ENCODE measurements around the gene FBXW5.

FBXW5 gene

DNA sequence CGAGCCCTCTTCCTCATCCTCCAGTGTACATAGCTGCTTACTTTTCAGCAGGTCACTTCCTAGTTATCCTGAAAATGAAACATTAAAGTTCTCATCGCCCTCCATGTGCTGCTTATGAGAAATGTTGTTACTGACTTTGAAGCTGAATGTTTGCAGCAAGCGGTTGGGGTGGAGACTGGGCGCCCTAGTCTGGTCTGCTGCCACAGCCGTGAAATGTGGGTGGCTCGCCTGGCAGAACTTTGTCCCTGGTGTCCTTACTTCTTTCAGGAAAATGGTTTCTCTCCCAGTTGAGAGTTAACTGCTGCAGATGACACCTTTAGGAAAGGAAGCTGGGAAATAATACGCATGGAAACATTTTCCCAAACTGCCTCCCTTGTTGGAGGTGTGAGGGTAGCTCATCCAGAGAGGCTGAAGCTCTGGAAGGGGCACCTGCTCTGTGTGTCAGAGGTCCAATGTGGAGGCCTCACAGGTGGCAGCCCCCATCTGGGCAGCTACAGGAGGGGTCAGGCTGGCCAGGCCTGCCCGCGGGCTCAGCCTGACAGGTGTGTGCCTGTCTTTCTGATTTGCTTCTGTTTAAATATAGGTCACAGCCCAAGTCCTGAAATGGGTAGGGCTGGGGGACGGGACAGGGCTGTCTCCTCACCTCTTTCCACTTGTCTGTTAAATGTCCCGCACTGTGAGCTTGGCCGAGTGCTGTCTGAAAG is 34.2 kb downstream of the FBXW5 start:
- DNase-seq (ENCODE audit: low spot score): no peak

DNA sequence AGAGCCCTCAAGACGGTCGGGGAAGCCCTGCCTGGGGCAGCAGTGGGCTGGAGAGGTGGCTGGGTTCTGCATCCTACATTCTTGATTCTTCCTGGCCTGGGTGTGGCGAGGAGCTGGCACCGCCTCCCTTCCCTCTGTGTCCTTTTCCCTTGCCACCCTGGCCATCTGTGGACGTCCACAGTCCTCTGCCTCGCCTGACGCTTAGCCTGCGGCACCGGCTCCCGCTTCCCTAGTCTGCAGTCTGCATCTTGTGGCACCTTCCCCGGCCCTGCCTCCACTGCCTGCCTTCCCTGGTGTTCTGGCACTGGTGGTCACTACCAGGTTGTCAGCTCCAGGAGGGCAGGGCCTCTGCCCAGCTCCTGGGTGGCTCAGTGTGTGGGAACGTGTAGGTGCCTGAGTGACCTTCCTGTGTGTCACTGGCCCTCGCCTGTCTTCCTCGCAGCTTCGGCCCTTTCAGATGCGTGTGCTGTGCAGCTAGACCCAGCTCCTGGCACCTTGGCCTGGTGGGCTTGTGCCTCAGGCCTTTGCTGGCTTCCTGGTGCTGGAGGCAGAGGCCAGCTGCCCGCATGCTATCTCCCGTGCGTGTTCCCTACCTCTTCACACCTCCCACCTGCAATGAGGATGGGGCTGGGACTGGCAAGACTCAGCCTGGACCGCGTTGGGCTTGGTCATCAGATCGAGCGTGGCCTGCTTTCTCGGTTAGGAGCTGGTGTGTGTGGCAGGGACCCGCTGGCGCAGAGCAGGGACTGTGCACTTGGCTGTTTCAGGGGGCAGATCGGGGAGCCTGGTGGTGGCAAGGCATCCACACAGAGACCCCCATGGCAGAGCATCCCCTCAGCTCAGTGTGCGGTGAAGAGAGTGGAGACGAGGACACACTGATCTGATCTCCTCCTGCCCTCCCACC is 37.3 kb downstream of the FBXW5 start:
- no peak for DNase-seq (ENCODE audit: low spot score)

- DNase-seq (ENCODE audit: low spot score): no peak
Measured at GRCh38 chr9:136906266-136906665, 38.3 kb downstream of the FBXW5 start.

DNA sequence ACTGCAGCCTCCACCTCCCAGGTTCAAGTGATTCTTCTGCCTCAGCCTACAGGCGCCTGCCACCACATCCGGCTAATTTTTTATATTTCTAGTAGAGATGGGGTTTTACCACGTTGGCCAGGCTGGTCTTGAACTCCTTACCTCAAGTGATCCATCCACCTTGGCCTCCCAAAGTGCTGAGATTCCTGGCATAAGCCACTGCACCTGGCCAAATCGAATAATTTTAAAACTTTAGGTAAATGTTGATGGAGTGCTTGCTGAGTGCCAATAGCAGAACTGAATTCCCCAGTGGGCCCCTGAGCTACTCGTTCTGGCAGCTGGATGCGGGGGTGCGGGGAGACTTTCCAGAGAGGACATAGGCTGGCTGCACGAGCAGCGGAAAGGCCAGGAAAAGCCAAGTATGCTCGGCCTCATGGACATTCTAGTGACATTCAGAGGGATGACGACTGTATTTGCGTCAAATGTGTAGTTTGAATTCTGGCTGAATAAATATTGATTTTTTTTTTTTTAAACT is 41.4 kb downstream of the FBXW5 start:
- no peak for DNase-seq (ENCODE audit: low spot score)

DNA sequence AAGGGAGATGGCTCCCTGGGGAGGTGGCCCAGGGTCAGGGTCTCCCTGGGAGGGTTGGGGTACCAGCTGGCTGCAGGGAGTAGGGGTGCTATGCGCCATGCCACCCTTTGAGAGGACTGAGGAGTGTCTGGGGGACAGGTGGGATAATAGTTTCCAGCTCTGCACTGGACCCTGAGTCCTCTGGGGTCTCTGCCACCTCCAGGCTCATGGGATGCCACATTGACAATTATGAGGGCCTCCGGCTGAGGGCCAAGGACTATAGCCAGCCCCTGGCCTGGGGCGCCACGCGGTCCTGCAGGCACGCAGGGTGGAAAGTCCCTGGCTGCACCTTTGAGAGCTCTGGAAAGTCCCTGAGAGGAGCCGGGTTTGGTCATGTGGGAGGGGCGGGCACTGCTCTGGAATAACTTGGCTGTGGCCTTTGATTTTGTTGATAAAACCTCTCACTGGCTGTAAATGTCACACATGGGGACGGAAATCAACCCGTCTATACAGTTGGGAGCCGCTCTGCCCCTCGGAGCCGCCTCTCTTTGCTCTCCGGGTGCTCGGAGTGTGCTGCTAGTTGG is 42.2 kb downstream of the FBXW5 start:
- no peak for DNase-seq (ENCODE audit: low spot score)

DNA sequence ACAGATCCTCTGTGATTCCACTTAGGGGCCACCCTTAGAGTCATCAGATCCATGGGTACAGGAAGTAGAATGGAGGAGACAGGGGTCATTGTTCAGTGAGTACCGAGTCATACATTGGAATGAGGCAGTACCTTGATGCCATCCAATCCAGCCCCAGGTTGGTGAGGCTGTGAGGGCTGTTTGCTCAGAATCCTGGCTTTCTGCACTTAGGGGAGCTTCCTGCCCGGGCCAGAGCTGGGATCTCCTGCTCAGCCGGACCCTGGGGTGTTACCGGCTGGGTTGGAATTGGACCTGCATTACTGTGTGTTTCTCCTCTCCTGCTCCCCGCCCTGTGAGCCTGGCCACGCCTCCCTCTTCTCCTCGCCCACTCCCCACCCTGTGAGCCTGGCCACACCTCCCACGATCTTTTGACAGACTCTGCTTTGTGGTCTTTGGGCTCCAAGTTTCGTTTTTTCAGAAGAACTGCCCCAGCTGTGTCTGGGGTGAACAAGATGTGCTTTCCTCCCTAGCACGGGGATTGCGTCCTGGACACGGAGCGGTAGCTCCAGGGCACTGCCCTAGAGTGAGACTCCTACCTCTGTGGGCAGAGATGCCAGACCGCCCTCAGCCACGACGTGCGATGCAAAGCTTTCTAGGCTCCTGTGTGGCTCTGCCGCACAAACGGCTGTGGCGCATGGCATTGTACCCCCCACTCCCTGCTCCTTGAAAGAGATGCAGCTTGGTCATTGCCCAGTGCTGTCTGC is 42.9 kb downstream of the FBXW5 start:
- no peak for DNase-seq (ENCODE audit: low spot score)

- no peak for DNase-seq (ENCODE audit: low spot score)
Measured at GRCh38 chr9:136900988-136901515, 43.5 kb downstream of the FBXW5 start.

DNA sequence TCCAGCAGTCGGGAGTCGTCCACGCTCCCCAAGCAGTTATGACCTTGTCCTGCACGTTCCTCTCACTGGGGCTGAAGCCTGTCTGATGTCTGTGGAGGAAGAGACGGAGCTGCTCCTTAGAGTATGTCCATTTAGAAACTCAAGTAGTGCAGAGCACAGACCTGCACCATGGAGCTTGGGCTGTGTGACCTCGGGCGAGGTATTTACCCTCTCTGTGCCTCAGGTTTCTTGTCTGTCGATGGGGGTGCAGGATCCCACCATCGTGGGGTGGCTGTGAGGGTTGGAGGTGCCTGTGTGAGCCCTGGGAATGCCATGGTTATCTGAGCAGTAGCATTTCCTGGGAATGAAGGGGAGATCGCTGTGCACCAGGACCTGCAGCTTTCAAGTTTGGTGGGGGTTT is 44.0 kb downstream of the FBXW5 start:
- no peak for DNase-seq (ENCODE audit: low spot score)

- no peak for DNase-seq (ENCODE audit: low spot score)
Measured at GRCh38 chr9:136899196-136899595, 45.3 kb downstream of the FBXW5 start.

DNA sequence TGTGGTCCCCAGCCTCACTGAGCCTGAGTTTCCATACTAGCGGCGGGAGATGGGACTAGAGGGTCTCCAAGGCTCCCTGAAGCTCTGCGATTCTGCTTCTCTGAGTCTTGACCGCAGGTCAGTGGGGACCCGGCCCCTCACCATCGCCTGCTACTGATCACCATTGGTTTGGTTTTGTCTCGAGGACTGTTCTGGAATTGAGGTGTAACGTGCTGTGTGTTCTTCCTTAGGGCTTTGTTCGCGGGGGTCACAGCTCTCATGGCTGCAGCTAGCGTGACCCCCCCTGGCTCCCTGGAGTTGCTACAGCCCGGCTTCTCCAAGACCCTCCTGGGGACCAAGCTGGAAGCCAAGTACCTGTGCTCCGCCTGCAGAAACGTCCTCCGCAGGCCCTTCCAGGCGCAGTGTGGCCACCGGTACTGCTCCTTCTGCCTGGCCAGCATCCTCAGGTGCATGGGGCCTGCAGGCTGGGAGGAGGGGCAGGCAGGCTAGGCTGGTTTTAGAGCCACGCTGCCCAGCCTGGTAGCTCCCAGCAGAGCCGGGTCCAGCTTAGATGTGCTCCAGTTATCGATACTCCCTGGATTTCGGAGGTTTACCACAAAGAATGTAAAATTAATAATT is 45.9 kb downstream of the FBXW5 start:
- DNase-seq (ENCODE audit: low spot score): no peak

DNA sequence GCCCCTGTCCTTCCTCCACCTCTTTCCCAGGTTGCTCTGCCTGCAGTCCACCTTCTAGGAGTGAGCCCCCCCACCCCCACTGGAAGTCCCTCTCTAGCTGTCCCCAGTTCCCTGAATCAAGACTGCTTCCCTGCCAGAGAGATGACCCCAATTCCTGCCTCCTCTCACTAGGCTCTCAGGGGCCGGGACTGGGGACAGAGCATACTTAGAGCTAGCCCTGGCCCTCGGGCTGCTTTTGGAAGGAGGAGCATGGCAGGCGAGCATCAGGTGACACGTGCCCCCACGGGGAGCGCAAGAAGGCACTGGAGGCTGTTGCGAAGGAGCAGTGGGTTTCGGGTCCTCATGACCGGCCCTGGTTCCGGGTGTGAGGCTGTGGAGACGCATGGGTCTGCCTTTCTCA is 48.5 kb downstream of the FBXW5 start:
- no peak for DNase-seq (ENCODE audit: low spot score)

- DNase-seq (ENCODE audit: low spot score): no peak
Measured at GRCh38 chr9:136890661-136891060, 53.9 kb downstream of the FBXW5 start.

Data from left forelimb (tissue), 1 donor.